K562 (cell line): Measurements from ENCODE around the gene SLC35E2B. TPM values are rescaled to one million over a fixed set of nuclear protein-coding genes. Genes with fewer than 3 reads are reported as not detected.

Experiments
- BCL6 ChIP-seq: fragments of 250-450 bp; sonication (Bioruptor Pico); IDR thresholded peaks from 2 replicates; pipeline ENCODE4 v1.4.0; 2020
- DLX4 ChIP-seq: fragments of 250-450 bp; sonication (Bioruptor Pico); IDR thresholded peaks from 2 replicates; pipeline ENCODE4 v1.6.1; 2021; ENCODE audit warnings: mild to moderate bottlenecking
- EP400 ChIP-seq: fragments of 450-650 bp; IDR thresholded peaks from 2 replicates; pipeline ENCODE4 v1.6.1; 2017; ENCODE audit warnings: antibody characterized with exemption, mild to moderate bottlenecking, moderate library complexity
- ETV6 ChIP-seq, 3 experiments: fragments of 150-350 bp in 1 of 3; sonication (generic) in 1 of 3; formaldehyde crosslinking in 1 of 3; IDR thresholded peaks; 2 replicates each; pipeline versions ENCODE4 v1.6.1 to v1.8.0; 2014 to 2022; ENCODE audit warnings: borderline replicate concordance in 2 of 3, low read depth in 2 of 3, antibody characterized with exemption in 1 of 3, low read length in 1 of 3, mild to moderate bottlenecking in 1 of 3, missing genetic modification reagents in 1 of 3
- GTF3C2 ChIP-seq: IDR thresholded peaks from 3 replicates; pipeline ENCODE4 v1.6.1; 2011; ENCODE audit warnings: borderline replicate concordance, mild to moderate bottlenecking, moderate library complexity; ENCODE audit not compliant: insufficient read length; ENCODE audit errors: extremely low read depth
- IRF1 ChIP-seq: sonication (generic); formaldehyde crosslinking; IDR thresholded peaks from 2 replicates; pipeline ENCODE4 v1.8.0; 2022; ENCODE audit warnings: missing genetic modification reagents, mild to moderate bottlenecking, borderline replicate concordance
- IRF9 ChIP-seq: fragments of 450-650 bp; IDR thresholded peaks from 2 replicates; pipeline ENCODE4 v1.6.1; 2016; ENCODE audit warnings: missing biosample characterization, missing genetic modification characterization
- KAT7 ChIP-seq: sonication (generic); formaldehyde crosslinking; IDR thresholded peaks from 2 replicates; pipeline ENCODE4 v1.8.0; 2022; ENCODE audit warnings: missing genetic modification reagents, mild to moderate bottlenecking, borderline replicate concordance
- RUNX1 ChIP-seq: sonication (generic); IDR thresholded peaks from 2 replicates; pipeline ENCODE4 v1.6.1; 2016; ENCODE audit warnings: antibody characterized with exemption, low read depth
- SMAD2 ChIP-seq: fragments of 150-350 bp; IDR thresholded peaks from 2 replicates; pipeline ENCODE4 v1.6.1; 2014; ENCODE audit warnings: low read depth, mild to moderate bottlenecking, low read length
- SP2 ChIP-seq: IDR thresholded peaks from 2 replicates; pipeline ENCODE4 v1.6.1; 2011; ENCODE audit warnings: mild to moderate bottlenecking, low read depth, low read length, moderate library complexity; ENCODE audit not compliant: poor library complexity, severe bottlenecking; ENCODE audit errors: extremely low read depth
- ZBTB11 ChIP-seq, 3 experiments: fragments of 200-800 bp in 1 of 3; fragments of 250-450 bp in 1 of 3; fragments of 450-650 bp in 1 of 3; sonication (Bioruptor Pico) in 1 of 3; sonication (Bioruptor generic) in 1 of 3; formaldehyde crosslinking in 1 of 3; IDR thresholded peaks; 2 replicates each; pipeline versions ENCODE4 v1.6.1 to v1.8.0; 2016 to 2022; ENCODE audit warnings: mild to moderate bottlenecking in 2 of 3, missing genetic modification characterization in 2 of 3, missing compliant biosample characterization in 1 of 3, moderate library complexity in 1 of 3
- ZNF511 ChIP-seq: sonication (generic); formaldehyde crosslinking; IDR thresholded peaks from 2 replicates; pipeline ENCODE4 v1.8.0; 2022; ENCODE audit warnings: mild to moderate bottlenecking, missing genetic modification reagents
- ZNF830 ChIP-seq: fragments of 250-450 bp; sonication (Bioruptor Pico); IDR thresholded peaks from 2 replicates; pipeline ENCODE4 v1.5.0; 2021; ENCODE audit warnings: mild to moderate bottlenecking
- polyA plus RNA-seq, 8 experiments: library from polyadenylated mRNA; depleted of rRNA in 4 of 8; stranded (reverse) in 5 of 8; unstranded in 3 of 8; fragments of >200 nt; fragmentation: Nextera tagmentation in 2 of 8; fragmentation: Illumina TruSeq in 1 of 8; extraction: Ambion mirVana in 2 of 8; extraction: Trizol in 1 of 8; gene quantifications; 2 replicates each; pipeline versions ENCODE4 v1.2.1 to v1.2.3, GENCODE V29; 2011 to 2014; ENCODE audit warnings: inconsistent platforms in 1 of 8, missing spikeins in 1 of 8
- total RNA-seq, 7 experiments: library from RNA; depleted of rRNA in 6 of 7; stranded (reverse); fragments of >200 nt in 6 of 7; fragmentation: Illumina TruSeq in 2 of 7; extraction: Trizol in 2 of 7; gene quantifications; 2 replicates each; pipeline versions ENCODE4 v1.2.1 to v1.2.3, GENCODE V29; 2011 to 2021; ENCODE audit warnings: low replicate concordance in 1 of 7

The SLC35E2B gene
- total and polyA plus RNA-seq, 9 of the 15 experiments (the other 6 are each of a cell fraction or from before 2014, with no cell fraction given) = 4.7 to 44.6 (median 20.7) TPM

- TF ChIP-seq KAT7 (CRISPR knock-in tag) (peak; percentile 91; the same call in 1 of the 2 replicates), IRF1 (no peak), ZBTB11 (CRISPR knock-in tag; IDR thresholded peaks at IDR 0.05) (peak in 1 of 3 experiments; percentile 89; a peak in 2 of 6 replicates), EP400 (peak; percentile 94; the same call in 1 of the 2 replicates), RUNX1 (peak; percentile 62; the same call in 1 of the 2 replicates), DLX4 (CRISPR knock-in tag) (no peak), ZNF830 (CRISPR knock-in tag) (peak; percentile 80; the same call in 1 of the 2 replicates), BCL6 (CRISPR knock-in tag) (no peak), IRF9 (tag) (no peak), SMAD2 (no peak), GTF3C2 (no peak), ETV6 (IDR thresholded peaks at IDR 0.05; ENCODE audit: borderline replicate concordance in 1 of 2, low read depth in 2 of 2, low read length in 1 of 2) (peak in 1 of 2 experiments; percentile 28; a peak in 1 of 4 replicates), ETV6 (CRISPR knock-in tag; IDR thresholded peaks at IDR 0.05; ENCODE audit: borderline replicate concordance) (no peak), SP2 (peak; percentile 9), ZNF511 (CRISPR knock-in tag) (peak; percentile 61; the same call in 1 of the 2 replicates)
Measured at GRCh38 chr1:1615256-1616044, 77.1 kb downstream of the SLC35E2B start, which contains the start of gene MIB2 (continued).
